K562 (cell line): ENCODE data around the gene COX6A1. TPM values are rescaled to one million over a fixed set of nuclear protein-coding genes. Genes with fewer than 3 reads are reported as not detected.

Source experiments
- ATAC-seq: fragments of 200-7000 bp; cut with Tn5 transposase; 3 replicates; pipeline ENCODE4 v1.9.1; 2020; ENCODE audit warnings: moderate library complexity
- Bru-seq: library from RNA; stranded (reverse); fragments of 400-500 nt; gene quantifications from one replicate; lab custom pipeline; 2021; lab: Mats Ljungman, UMichigan
- BruChase-seq, 2 experiments: library from RNA; stranded (reverse); fragments of 400-500 nt; gene quantifications; one replicate each; lab custom pipeline; 2021; lab: Mats Ljungman, UMichigan
- BruUV-seq: library from RNA; stranded (reverse); fragments of 400-500 nt; replicated peaks from 2 replicates; lab custom pipeline; 2021; lab: Mats Ljungman, UMichigan
- CTCF ChIA-PET: fragments of 300-600 bp; formaldehyde crosslinking; extraction: SDS; loops from one replicate; lab custom pipeline; 2021; ENCODE audit warnings: low intra/inter-chr PET ratio; lab: Yijun Ruan, JAX
- POLR2A ChIA-PET: fragments of 300-600, 350-650 bp; sonication (Branson Sonifier 250); formaldehyde crosslinking; extraction: SDS; loops from one replicate; lab custom pipeline; 2021; ENCODE audit warnings: antibody characterized with exemption, inconsistent platforms; lab: Yijun Ruan, JAX
- DNase-seq, 4 experiments: peaks; one replicate each; pipeline versions ENCODE4 v3.0.0 to v3.0.0-alpha.2; 2011 to 2018; ENCODE audit warnings: low spot score in 3 of 4, mixed read lengths in 3 of 4; ENCODE audit errors: extremely low read depth in 1 of 4
- FAIRE-seq: peaks from 2 replicates; lab custom pipeline; 2011; peaks lifted over from hg19 to GRCh38; lab: Jason Lieb, UNC
- H2AFZ ChIP-seq: 2 replicates; pipeline ENCODE4 v1.6.0; 2011; ENCODE audit warnings: low read depth, low read length, control low read depth, inconsistent platforms
- H3K27ac ChIP-seq: fragments of 200-600 bp; 3 replicates; pipeline ENCODE4 v1.8.0; 2011; ENCODE audit warnings: low read depth, mild to moderate bottlenecking, control low read depth, inconsistent platforms, low read length, moderate library complexity, mixed read lengths; ENCODE audit errors: extremely low read depth
- H3K27me3 ChIP-seq, 2 experiments: fragments of 300-600 bp in 1 of 2; 2 replicates in 1 of 2; 3 replicates in 1 of 2; pipeline versions ENCODE4 v1.6.0 to v1.8.0; 2011; ENCODE audit warnings: inconsistent platforms in 2 of 2, low read length in 2 of 2, mild to moderate bottlenecking in 1 of 2, mixed read lengths in 1 of 2, moderate library complexity in 1 of 2; ENCODE audit not compliant: control insufficient read depth in 2 of 2, insufficient read depth in 2 of 2
- H3K36me3 ChIP-seq: fragments of 300-600 bp; 3 replicates; pipeline ENCODE4 v1.8.0; 2011; ENCODE audit warnings: mild to moderate bottlenecking, low read length, inconsistent platforms; ENCODE audit not compliant: control insufficient read depth, insufficient read depth
- H3K4me1 ChIP-seq, 2 experiments: fragments of 200-600 bp in 1 of 2; replicated peaks in 1 of 2; 2 replicates in 1 of 2; 3 replicates in 1 of 2; pipeline versions ENCODE4 v1.5.1 to v1.8.0; 2011; ENCODE audit warnings: inconsistent platforms in 2 of 2, low read length in 2 of 2, mild to moderate bottlenecking in 1 of 2, mixed read lengths in 1 of 2, moderate library complexity in 1 of 2; ENCODE audit not compliant: control insufficient read depth in 2 of 2, insufficient read depth in 2 of 2
- H3K4me2 ChIP-seq: 2 replicates; pipeline ENCODE4 v1.6.1; 2011; ENCODE audit warnings: low read length, control low read depth, inconsistent platforms, mixed read lengths; ENCODE audit not compliant: insufficient read depth
- H3K4me3 ChIP-seq: fragments of 200-600 bp; sonication (generic), shearing (Covaris generic); 2 replicates; pipeline ENCODE4 v1.5.1; 2016; ENCODE audit warnings: control low read depth, inconsistent platforms
- H3K79me2 ChIP-seq: fragments of 200-600 bp; 3 replicates; pipeline ENCODE4 v1.8.0; 2011; ENCODE audit warnings: low read length, inconsistent platforms; ENCODE audit not compliant: control insufficient read depth, insufficient read depth
- H3K9ac ChIP-seq, 2 experiments: 2 replicates each; pipeline versions ENCODE4 v1.6.0 to v1.6.1; 2011; ENCODE audit warnings: low read depth in 2 of 2, low read length in 2 of 2, control low read depth in 1 of 2, inconsistent platforms in 1 of 2, mild to moderate bottlenecking in 1 of 2, mixed read lengths in 1 of 2; ENCODE audit not compliant: insufficient read depth in 1 of 2
- H3K9me1 ChIP-seq: one replicate; pipeline ENCODE4 v1.6.0; 2011; ENCODE audit warnings: inconsistent platforms, mild to moderate bottlenecking, low read length, moderate library complexity; ENCODE audit not compliant: control insufficient read depth, insufficient read depth
- H3K9me3 ChIP-seq: replicated peaks from 2 replicates; pipeline ENCODE4 v1.5.1; 2011; ENCODE audit warnings: low read depth, low read length, inconsistent platforms; ENCODE audit not compliant: control insufficient read depth, insufficient read depth
- H4K20me1 ChIP-seq: replicated peaks from 2 replicates; pipeline ENCODE4 v1.6.1; 2011; ENCODE audit warnings: low read length, inconsistent platforms, mixed read lengths; ENCODE audit not compliant: control insufficient read depth, insufficient read depth
- CTCFL ChIP-seq: IDR thresholded peaks from 2 replicates; pipeline ENCODE4 v1.6.1; 2011; ENCODE audit warnings: borderline replicate concordance, low read depth, mild to moderate bottlenecking, moderate library complexity, low read length; ENCODE audit not compliant: insufficient read depth, poor library complexity, severe bottlenecking
- ESRRA ChIP-seq: fragments of 450-650 bp; IDR thresholded peaks from 2 replicates; pipeline ENCODE4 v1.6.1; 2014; ENCODE audit warnings: low read depth, mild to moderate bottlenecking, moderate library complexity, borderline replicate concordance
- GABPB1 ChIP-seq: sonication (generic); formaldehyde crosslinking; IDR thresholded peaks from 2 replicates; pipeline ENCODE4 v1.8.0; 2022; ENCODE audit warnings: mild to moderate bottlenecking, missing genetic modification reagents
- POLR2B ChIP-seq: fragments of 450-650 bp; IDR thresholded peaks from 2 replicates; pipeline ENCODE4 v1.6.1; 2018; ENCODE audit warnings: low read depth; ENCODE audit not compliant: partially characterized antibody
- RBBP5 ChIP-seq: fragments of 200-600 bp; sonication (generic); IDR thresholded peaks from 2 replicates; pipeline ENCODE4 v1.6.1; 2012; ENCODE audit warnings: borderline replicate concordance, mild to moderate bottlenecking, low read length, control low read depth, inconsistent platforms; ENCODE audit not compliant: insufficient read depth, poor library complexity, severe bottlenecking
- ZNF717 ChIP-seq: fragments of 250-450 bp; sonication (Bioruptor Pico); IDR thresholded peaks from 2 replicates; pipeline ENCODE4 v1.5.0; 2021
- WGBS: fragments of 100-300 bp; shearing (Covaris generic); methylation state at CpG from one replicate; pipeline ENCODE4 v1.1.6; 2016; ENCODE audit warnings: low coverage, mixed read lengths; ENCODE audit not compliant: insufficient coverage; ENCODE audit errors: missing lambda C conversion rate; 5-methylcytosine and 5-hydroxymethylcytosine counted together
- in situ Hi-C: fragments of 300-500 bp; cut with MboI; formaldehyde crosslinking; loops from 4 replicates; pipeline ENCODE4 v1.15.0; 2018; ENCODE audit warnings: inconsistent platforms, mixed read lengths
- intact Hi-C: fragments of 100-400 bp; cut with micrococcal nuclease; formaldehyde crosslinking; loops from 2 replicates; pipeline ENCODE4 v1.14.2; 2022
- long read RNA-seq, 3 experiments: library from polyadenylated mRNA in 2 of 3; library from RNA in 1 of 3; unstranded in 2 of 3; stranded (forward) in 1 of 3; transcript quantifications; one replicate each; pipeline ENCODE4 v2.0.0, GENCODE V29; 2019 to 2022
- polyA minus RNA-seq, 3 experiments: library from RNA; depleted of rRNA, polyadenylated mRNA; stranded (reverse); fragments of >200 nt; gene quantifications; 2 replicates each; pipeline ENCODE4 v1.2.3, GENCODE V29; 2011
- polyA plus RNA-seq, 8 experiments: library from polyadenylated mRNA; depleted of rRNA in 4 of 8; stranded (reverse) in 5 of 8; unstranded in 3 of 8; fragments of >200 nt; fragmentation: Nextera tagmentation in 2 of 8; fragmentation: Illumina TruSeq in 1 of 8; extraction: Ambion mirVana in 2 of 8; extraction: Trizol in 1 of 8; gene quantifications; 2 replicates each; pipeline versions ENCODE4 v1.2.1 to v1.2.3, GENCODE V29; 2011 to 2014; ENCODE audit warnings: inconsistent platforms in 1 of 8, missing spikeins in 1 of 8
- total RNA-seq, 7 experiments: library from RNA; depleted of rRNA in 6 of 7; stranded (reverse); fragments of >200 nt in 6 of 7; fragmentation: Illumina TruSeq in 2 of 7; extraction: Trizol in 2 of 7; gene quantifications; 2 replicates each; pipeline versions ENCODE4 v1.2.1 to v1.2.3, GENCODE V29; 2011 to 2021; ENCODE audit warnings: low replicate concordance in 1 of 7
- TF ChIP-seq, protein P1 (sequence below): fragments of 450-650 bp; IDR thresholded peaks from 2 replicates; pipeline ENCODE4 v1.6.1; 2016; ENCODE audit warnings: antibody characterized with exemption

The COX6A1 gene
- total RNA-seq (2011; cell fraction: chromatin; rRNA removed; ENCODE audit: low replicate concordance) = 82.0 and 133 TPM in 2 replicates
- total RNA-seq (2011; cell fraction: nucleolus; rRNA removed) = 297 and 320 TPM in 2 replicates
- 251 and 255 TPM in 2 replicates for total RNA-seq (2011; cell fraction: nucleoplasm; rRNA removed)
- total RNA-seq (2014; rRNA removed) (931 and 1,004 TPM in 2 replicates), total RNA-seq (2014; rRNA removed; fragmentation: Illumina TruSeq; extraction: Trizol) (412 and 414 TPM in 2 replicates), total RNA-seq (2015; rRNA removed; fragmentation: Illumina TruSeq; extraction: Trizol) (602 and 624 TPM in 2 replicates), total RNA-seq (2021) (597 and 695 TPM in 2 replicates), polyA plus RNA-seq (2011; rRNA removed) (767 and 895 TPM in 2 replicates), polyA plus RNA-seq (2014; fragmentation: Illumina TruSeq; extraction: Trizol) (978 and 1,143 TPM in 2 replicates), polyA plus RNA-seq (2014; fragmentation: Nextera tagmentation; extraction: Ambion mirVana) (1,000 to 10,000 TPM; 3,092 to 4,142 TPM), polyA plus RNA-seq (2014; rRNA removed) (1,391 and 1,423 TPM in 2 replicates), polyA minus RNA-seq (2011; rRNA and poly(A)+ RNA removed) (235 and 279 TPM in 2 replicates), Bru-seq, nascent RNA (percentile 99 among the genes with signal in this experiment), BruChase-seq, experiment 1, labeled RNA remaining after a 2-hour chase (percentile 100 among the genes with signal in this experiment), BruChase-seq, experiment 2, labeled RNA remaining after a 6-hour chase (percentile 99 among the genes with signal in this experiment)
- 2,103 and 2,986 TPM in 2 replicates for polyA plus RNA-seq (2011; cell fraction: cytosol; rRNA removed)
- polyA plus RNA-seq (2011; cell fraction: nucleus; rRNA removed) = 1,412 and 1,636 TPM in 2 replicates
- 684 and 920 TPM in 2 replicates for polyA plus RNA-seq (2012)
- 175 and 210 TPM in 2 replicates for polyA minus RNA-seq (2011; cell fraction: cytosol; rRNA and poly(A)+ RNA removed)
- 147 and 169 TPM in 2 replicates for polyA minus RNA-seq (2011; cell fraction: nucleus; rRNA and poly(A)+ RNA removed)
- long read RNA-seq, experiment 1, transcript COX6A1-201 (3 exons, 572 nt) = major isoform, 652 of 734 reads
- long read RNA-seq, experiment 1, transcript COX6A1-202 (1 exons, 767 nt) = minor isoform, 44 of 734 reads
- long read RNA-seq, experiment 1, partial matches to known transcripts = 37 of 734 reads
- long read RNA-seq, experiment 1, other reads (novel, unspliced or antisense) = 1 of 734 reads
- long read RNA-seq, experiment 2, transcript COX6A1-201 (3 exons, 572 nt) = major isoform, 626 of 638 reads
- long read RNA-seq, experiment 2, partial matches to known transcripts = 9 of 638 reads
- long read RNA-seq, experiment 2, other reads (novel, unspliced or antisense) = 0 of 638 reads
- long read RNA-seq, experiment 3, transcript COX6A1-201 (3 exons, 572 nt) = major isoform, 698 of 706 reads
- long read RNA-seq, experiment 3, partial matches to known transcripts = 7 of 706 reads
- long read RNA-seq, experiment 3, other reads (novel, unspliced or antisense) = 1 of 706 reads

DNA sequence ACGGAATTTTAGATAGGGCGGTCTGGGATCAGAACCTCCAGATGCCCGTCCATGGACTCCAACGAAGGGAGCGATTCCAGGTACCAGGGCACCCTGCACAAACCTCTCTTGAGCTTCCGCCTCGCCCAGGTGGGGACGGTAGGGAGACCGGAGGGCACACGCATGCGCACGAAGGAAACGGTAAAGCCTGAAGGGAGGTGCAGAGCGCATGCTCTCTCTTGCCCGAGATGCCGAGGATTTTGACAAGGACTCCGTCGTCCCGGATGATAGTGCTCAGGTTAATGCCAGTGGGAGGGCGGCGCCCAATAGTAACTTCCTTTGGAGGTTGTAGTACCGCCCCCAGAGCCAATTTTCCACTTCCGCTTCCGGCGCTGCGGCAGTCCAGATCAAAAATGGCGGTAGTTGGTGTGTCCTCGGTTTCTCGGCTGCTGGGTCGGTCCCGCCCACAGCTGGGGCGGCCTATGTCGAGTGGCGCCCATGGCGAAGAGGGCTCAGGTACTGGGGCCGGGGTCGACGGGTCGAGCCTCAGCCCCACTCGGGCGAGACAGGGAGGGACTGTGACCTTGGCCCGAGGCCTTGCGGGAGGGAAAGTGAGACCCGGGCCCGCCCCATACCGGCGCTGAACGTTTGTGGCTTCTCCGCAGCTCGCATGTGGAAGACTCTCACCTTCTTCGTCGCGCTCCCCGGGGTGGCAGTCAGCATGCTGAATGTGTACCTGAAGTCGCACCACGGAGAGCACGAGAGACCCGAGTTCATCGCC lies at the start of gene COX6A1:
Gene COX6A1, plus strand, starts transcription at position 379 of the 760 bp plus-strand sequence. Its CDS starts 14 bp downstream, at position 393.
- in situ Hi-C loops (loop anchor here (10.0 kb wide), 1 partner anchor 113 kb away; the partner anchor contains the start of gene PLA2G1B), intact Hi-C loops (loop anchor here (10.0 kb wide), 1 partner anchor 207 kb away; the partner anchor contains the start of gene CABP1)
- Histone ChIP-seq H3K9ac (peak within 1 kb of the TSS; percentile 85 to 96), H2AFZ (peak within 1 kb of the TSS; percentile 100), H3K27ac (peak within 1 kb of the TSS; percentile 86), H3K4me1 (peaks cover 3 to 8% of the 10 kb centered on the region in 2 experiments; a peak in 4 of 5 replicates), H3K27me3 (no peaks in the 10 kb centered on the region), H4K20me1 (peaks cover 7% of the 10 kb centered on the region), H3K9me3 (no peaks in the 10 kb centered on the region), H3K9me1 (no peaks in the 10 kb centered on the region), H3K4me2 (peak within 1 kb of the TSS; percentile 99), H3K79me2 (peaks cover 46% of the 10 kb centered on the region), H3K4me3 (peak within 1 kb of the TSS; percentile 91), H3K36me3 (peaks cover 35% of the 10 kb centered on the region)
- peak; percentile 98 for ATAC-seq
- TSS peak; percentile 71 for BruUV-seq
- peak; percentile 97 to 99 (median 98) for DNase-seq
- WGBS = 1% methylated on average over 54 of the region's 59 CpGs
- POLR2A ChIA-PET = interaction anchor here (0.6 to 2.2 kb wide), 7 partner anchors 10 to 210 kb away, joined by 3 to 18 read pairs (median 4); partner anchors contain the start of gene RNU4-2
- FAIRE-seq = peak; percentile 99
- CTCF ChIA-PET = no interaction called here
- TF ChIP-seq POLR2B = peak; percentile 88
- peak; percentile 93 for TF ChIP-seq GABPB1
- no peak for TF ChIP-seq ZNF717 (CRISPR knock-in tag)
- no peak for TF ChIP-seq CTCFL
- TF ChIP-seq RBBP5 = peak; percentile 73
- peak; percentile 97 for TF ChIP-seq ESRRA
- TF ChIP-seq, protein P1, sequence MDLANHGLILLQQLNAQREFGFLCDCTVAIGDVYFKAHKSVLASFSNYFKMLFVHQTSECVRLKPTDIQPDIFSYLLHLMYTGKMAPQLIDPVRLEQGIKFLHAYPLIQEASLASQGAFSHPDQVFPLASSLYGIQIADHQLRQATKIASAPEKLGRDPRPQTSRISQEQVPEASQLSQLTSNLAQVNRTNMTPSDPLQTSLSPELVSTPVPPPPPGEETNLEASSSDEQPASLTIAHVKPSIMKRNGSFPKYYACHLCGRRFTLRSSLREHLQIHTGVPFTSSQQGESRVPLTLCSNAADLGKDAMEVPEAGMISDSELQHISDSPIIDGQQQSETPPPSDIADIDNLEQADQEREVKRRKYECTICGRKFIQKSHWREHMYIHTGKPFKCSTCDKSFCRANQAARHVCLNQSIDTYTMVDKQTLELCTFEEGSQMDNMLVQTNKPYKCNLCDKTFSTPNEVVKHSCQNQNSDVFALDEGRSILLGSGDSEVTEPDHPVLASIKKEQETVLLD = peak; percentile 98
